ENCODE measurements around the gene SAMM50.
A peak's percentile ranks its signal among the peaks of the same experiment; 100 is the strongest.

The SAMM50 gene

GRCh38 chr22:44031158-44031952 lies 76.1 kb downstream of the SAMM50 start:
- DNase-seq, result no peak

GRCh38 chr22:44032126-44032730 lies 77.0 kb downstream of the SAMM50 start:
- DNase-seq, result peak; percentile 25

- DNase-seq, result no peak
These were observed 78.0 kb downstream of the SAMM50 start for GRCh38 chr22:44033287-44033686.

- DNase-seq, result peak; percentile 48
These were observed 78.5 kb downstream of the SAMM50 start for GRCh38 chr22:44033694-44034093.

GRCh38 chr22:44037519-44038375 lies 82.5 kb downstream of the SAMM50 start:
- DNase-seq, result peak; percentile 91

GRCh38 chr22:44039566-44040171 lies 84.4 kb downstream of the SAMM50 start:
- DNase-seq, result no peak

- DNase-seq, result no peak
These were observed 87.3 kb downstream of the SAMM50 start for GRCh38 chr22:44042249-44043218.

- DNase-seq, result peak; percentile 51
These were observed 89.9 kb downstream of the SAMM50 start for GRCh38 chr22:44045145-44045544.
